Lung (tissue), 12 donors: ENCODE measurements around the gene TATDN3. TPM values are rescaled to one million over a fixed set of nuclear protein-coding genes. Genes with fewer than 3 reads are reported as not detected.
A peak's percentile ranks its signal among the peaks of the same experiment; 100 is the strongest.

Experiments
- ATAC-seq: fragments of 200-7000 bp; cut with Tn5 transposase; one replicate; pipeline ENCODE4 v1.9.1; 2020; ENCODE audit warnings: moderate number of reproducible peaks; ENCODE audit not compliant: insufficient read depth, low FRiP score
- DNase-seq, 3 donors: peaks; one replicate each; pipeline ENCODE4 v3.0.0-alpha.2; 2013 to 2017
- H3K27ac ChIP-seq, 2 donors: one replicate each; pipeline ENCODE4 v1.5.1; 2013; ENCODE audit warnings: mild to moderate bottlenecking in 2 of 2, moderate library complexity in 2 of 2, control low read depth in 1 of 2, inconsistent platforms in 1 of 2, low read depth in 1 of 2, low read length in 1 of 2
- H3K27me3 ChIP-seq, 3 donors: one replicate each; pipeline ENCODE4 v1.5.1; 2013; ENCODE audit warnings: low read length in 2 of 3; ENCODE audit not compliant: control insufficient read depth in 3 of 3, insufficient read depth in 3 of 3
- H3K36me3 ChIP-seq, 4 donors: one replicate each; pipeline ENCODE4 v1.5.1; 2013; ENCODE audit warnings: low read length in 4 of 4, mild to moderate bottlenecking in 1 of 4, moderate library complexity in 1 of 4; ENCODE audit not compliant: control insufficient read depth in 4 of 4, insufficient read depth in 4 of 4
- H3K4me1 ChIP-seq, 5 donors: one replicate each; pipeline ENCODE4 v1.5.1; 2013; ENCODE audit warnings: low read length in 5 of 5, mild to moderate bottlenecking in 2 of 5, moderate library complexity in 1 of 5; ENCODE audit not compliant: control insufficient read depth in 5 of 5, insufficient read depth in 5 of 5
- H3K4me3 ChIP-seq: one replicate; pipeline ENCODE4 v1.5.1; 2013; ENCODE audit warnings: mild to moderate bottlenecking, control low read depth, moderate library complexity
- H3K9ac ChIP-seq, 2 donors: one replicate each; pipeline ENCODE4 v1.5.1; 2013; ENCODE audit warnings: low read length in 2 of 2, control low read depth in 1 of 2; ENCODE audit not compliant: insufficient read depth in 1 of 2
- H3K9me3 ChIP-seq, 4 donors: one replicate each; pipeline ENCODE4 v1.5.1; 2013; ENCODE audit warnings: low read length in 3 of 4, mild to moderate bottlenecking in 1 of 4, moderate library complexity in 1 of 4; ENCODE audit not compliant: control insufficient read depth in 4 of 4, insufficient read depth in 3 of 4
- CTCF ChIP-seq: IDR thresholded peaks from 2 replicates; pipeline ENCODE4 v1.5.1; 2012; ENCODE audit warnings: mild to moderate bottlenecking; ENCODE audit errors: control extremely low read depth, extremely low read depth
- WGBS, 2 donors: extraction: QIAGEN DNeasy Blood & Tissue Kit; methylation state at CpG; one replicate each; pipeline ENCODE4 v1.1.7; 2013; 5-methylcytosine and 5-hydroxymethylcytosine counted together
- polyA plus RNA-seq, 2 donors: library from polyadenylated mRNA; stranded (reverse); fragments of 200-250 nt; gene quantifications; one replicate each; pipeline ENCODE4 v1.2.1, GENCODE V29; 2013
- total RNA-seq, 2 donors: library from RNA; depleted of rRNA in 1 of 2; stranded (reverse); fragments of >200 nt in 1 of 2; gene quantifications; one replicate each; pipeline ENCODE4 v1.2.1, GENCODE V29; 2014 to 2021
- donor health status: control.
- donor health status: control.
- donor health status: Bipolar disorder and iron deficiency.
- donor health status: healthy.
- donor health status: DM: yes; HTN: yes; CAD: no.

TATDN3 gene
- total and polyA plus RNA-seq, 4 donors, result 11.2 to 17.8 (median 13.8) TPM

DNA sequence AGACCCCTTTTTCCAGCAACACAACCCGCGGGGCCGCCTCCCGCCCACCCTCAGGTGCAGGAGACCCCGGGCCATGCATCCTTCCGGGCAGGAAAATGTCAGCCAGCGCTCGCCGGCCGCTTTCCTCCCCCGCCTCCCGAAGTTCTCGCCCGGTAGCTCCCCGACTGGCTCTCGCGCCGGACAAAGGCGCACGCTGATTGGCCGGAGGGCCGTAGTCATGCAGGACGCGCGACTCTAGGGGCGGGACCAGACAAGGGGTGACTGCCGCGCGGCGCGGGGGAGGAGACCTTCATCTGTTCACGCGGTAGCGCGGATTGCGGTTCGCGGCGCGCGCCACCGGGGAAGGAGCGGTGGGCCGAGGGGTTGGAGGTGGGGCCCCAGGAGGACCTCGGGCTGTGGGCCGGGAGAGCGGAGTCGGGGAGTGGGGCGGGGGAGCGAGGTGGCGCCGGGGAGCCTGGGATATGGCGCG lies 66.3 kb downstream of the TATDN3 start, which contains the start of gene FLVCR1:
TSS of gene FLVCR1 (plus strand) at position 284 of the 469 bp plus-strand sequence. CDS start at position 462, 178 bp downstream.
- TF ChIP-seq CTCF, result no peak
- Histone ChIP-seq H3K27me3 (no peaks in the 10 kb centered on the region), H3K4me1 (peaks cover 0 to 12% (median 9%) of the 10 kb centered on the region in 5 donors), H3K4me3 (peak within 1 kb of the TSS; percentile 90), H3K27ac (peak within 1 kb of the TSS; percentile 88), H3K9me3 (no peaks in the 10 kb centered on the region), H3K36me3 (peaks cover 0 to 9% (median 4%) of the 10 kb centered on the region in 4 donors), H3K9ac (peak within 1 kb of the TSS; percentile 66 to 96)
- DNase-seq (peak; percentile 97 to 98 (median 98)), ATAC-seq (peak; percentile 99)
- 0% methylated on average over 49 to 54 of the region's 54 CpGs for WGBS, 2 donors

GRCh38 chr1:212858461-212859265 lies 67.0 kb downstream of the TATDN3 start:
- ATAC-seq, result peak; percentile 5
- H3K27ac ChIP-seq, result peak overlapping the region; percentile 49 to 88
- peak overlapping the region; percentile 27 to 66 for H3K9ac ChIP-seq
- TF ChIP-seq CTCF, result no peak
- H3K36me3 ChIP-seq, result peaks cover 0 to 9% (median 3%) of the 10 kb centered on the region in 4 donors
- H3K4me3 ChIP-seq, result peak overlapping the region; percentile 90
- peaks cover 0 to 12% (median 9%) of the 10 kb centered on the region in 5 donors for H3K4me1 ChIP-seq
- H3K27me3 ChIP-seq, result no peaks in the 10 kb centered on the region
- DNase-seq, result peak in 2 of 3 donors; percentile 40 to 46
- 5 to 7% methylated on average over 41 to 54 of the region's 54 CpGs for WGBS, 2 donors
- no peaks in the 10 kb centered on the region for H3K9me3 ChIP-seq

DNA sequence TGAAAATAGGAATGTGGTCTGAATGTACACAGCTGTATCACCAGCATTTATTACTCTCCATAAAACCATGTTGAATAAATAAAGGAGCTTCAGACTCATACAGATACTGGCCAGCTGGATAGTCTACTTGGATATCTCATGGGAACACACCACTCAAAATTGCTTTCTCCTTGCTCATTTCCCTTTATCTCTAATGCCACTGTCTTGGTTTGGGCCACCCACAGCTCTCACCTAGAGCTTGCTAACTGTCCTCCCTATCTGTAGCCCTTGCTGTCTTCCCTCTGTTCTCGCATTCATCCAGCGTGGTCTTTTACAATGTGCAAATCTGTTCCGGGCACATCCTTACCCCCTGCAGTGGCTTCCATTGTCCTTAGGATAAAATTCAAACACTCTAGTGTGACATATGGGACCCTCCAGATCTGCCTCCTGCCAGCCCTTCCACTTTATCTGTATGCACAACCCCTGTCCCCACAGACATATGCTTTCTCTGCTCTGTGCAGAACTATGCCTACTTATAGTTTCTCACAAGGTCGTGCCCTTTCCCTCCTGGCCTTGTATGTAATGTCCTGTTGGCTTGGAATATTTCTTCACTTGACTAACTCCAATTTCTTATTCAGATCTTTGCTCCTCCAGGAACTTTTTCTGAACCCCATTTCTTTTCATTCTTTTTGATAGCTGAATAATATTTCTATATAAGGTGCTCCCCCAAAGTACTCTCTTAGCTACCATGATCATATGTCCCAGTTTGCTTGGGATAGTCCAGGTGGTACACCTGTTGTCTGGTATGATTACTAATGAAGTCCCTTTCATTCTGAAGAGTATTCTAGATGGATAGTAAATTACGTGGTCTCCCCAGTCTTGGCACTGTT lies 69.3 kb downstream of the TATDN3 start:
- H3K4me3 ChIP-seq, result no peak overlapping the region
- peaks cover 0 to 12% (median 9%) of the 10 kb centered on the region in 5 donors for H3K4me1 ChIP-seq
- H3K27ac ChIP-seq, result peak overlapping the region in 1 of 2 donors; percentile 17
- WGBS, 2 donors, result 69 to 82% methylated on average over 5 of the region's 5 CpGs
- peaks cover 0 to 9% (median 5%) of the 10 kb centered on the region in 4 donors for H3K36me3 ChIP-seq
- no peaks in the 10 kb centered on the region for H3K27me3 ChIP-seq
- no peak overlapping the region for H3K9ac ChIP-seq
- DNase-seq, result peak in 1 of 3 donors; percentile 6
- ATAC-seq, result no peak
- H3K9me3 ChIP-seq, result no peaks in the 10 kb centered on the region
- no peak for TF ChIP-seq CTCF
